H9 (cell line): Measurements from ENCODE around the gene PDCD1. TPM values are rescaled to one million over a fixed set of nuclear protein-coding genes. Genes with fewer than 3 reads are reported as not detected.
A peak's percentile ranks its signal among the peaks of the same experiment; 100 is the strongest.
"Not testable (repeated sequence)": the region's sequence is repeated elsewhere in the genome, so short reads cannot be mapped to it uniquely, and the experiment has no call there.

ENCODE experiments used
- DNase-seq: peaks from one replicate; pipeline ENCODE4 v3.0.0-alpha.2; 2017
- H2AFZ ChIP-seq: one replicate; pipeline ENCODE4 v1.6.1; 2013; ENCODE audit warnings: mild to moderate bottlenecking, low read length, control low read depth, moderate library complexity
- H2AK5ac ChIP-seq: 2 replicates; pipeline ENCODE4 v1.6.1; 2013; ENCODE audit warnings: low read length, control low read depth, mixed read lengths; ENCODE audit not compliant: insufficient read length
- H2BK120ac ChIP-seq: one replicate; pipeline ENCODE4 v1.6.1; 2013; ENCODE audit warnings: low read depth, mild to moderate bottlenecking, low read length, control low read depth, inconsistent platforms; ENCODE audit not compliant: poor library complexity, severe bottlenecking
- H2BK12ac ChIP-seq: 2 replicates; pipeline ENCODE4 v1.6.1; 2013; ENCODE audit warnings: low read length, control low read depth, mixed read lengths, low read depth; ENCODE audit not compliant: insufficient read length
- H2BK15ac ChIP-seq: 2 replicates; pipeline ENCODE4 v1.6.1; 2013; ENCODE audit warnings: low read depth, low read length, control low read depth
- H2BK20ac ChIP-seq: one replicate; pipeline ENCODE4 v1.6.1; 2013; ENCODE audit warnings: low read depth, mild to moderate bottlenecking, low read length, control low read depth, inconsistent platforms; ENCODE audit not compliant: poor library complexity, severe bottlenecking
- H2BK5ac ChIP-seq: 2 replicates; pipeline ENCODE4 v1.6.1; 2013; ENCODE audit warnings: low read length, control low read depth, mixed read lengths; ENCODE audit not compliant: insufficient read length
- H3K14ac ChIP-seq: 2 replicates; pipeline ENCODE4 v1.6.1; 2013; ENCODE audit warnings: low read length, control low read depth; ENCODE audit not compliant: insufficient read depth
- H3K18ac ChIP-seq: 2 replicates; pipeline ENCODE4 v1.6.1; 2013; ENCODE audit warnings: low read depth, mild to moderate bottlenecking, mixed read lengths, low read length, control low read depth; ENCODE audit not compliant: insufficient read length
- H3K23ac ChIP-seq: 2 replicates; pipeline ENCODE4 v1.6.1; 2013; ENCODE audit warnings: low read length, control low read depth, mixed read lengths, low read depth; ENCODE audit not compliant: insufficient read length
- H3K23me2 ChIP-seq: 2 replicates; pipeline ENCODE4 v1.6.1; 2013; ENCODE audit warnings: low read depth, mild to moderate bottlenecking, mixed read lengths, low read length, control low read depth; ENCODE audit not compliant: insufficient read length, poor library complexity, severe bottlenecking
- H3K27ac ChIP-seq: 2 replicates; pipeline ENCODE4 v1.5.1; 2013; ENCODE audit warnings: low read length, control low read depth, mixed read lengths, low read depth; ENCODE audit not compliant: insufficient read length
- H3K27me3 ChIP-seq: 2 replicates; pipeline ENCODE4 v1.6.1; 2013; ENCODE audit warnings: low read length, control low read depth, inconsistent platforms; ENCODE audit not compliant: insufficient read depth
- H3K4ac ChIP-seq: 2 replicates; pipeline ENCODE4 v1.6.1; 2013; ENCODE audit warnings: low read depth, mild to moderate bottlenecking, control low read depth, inconsistent platforms, low read length, moderate library complexity
- H3K4me1 ChIP-seq: 2 replicates; pipeline ENCODE4 v1.6.1; 2013; ENCODE audit warnings: low read length, control low read depth, inconsistent platforms; ENCODE audit not compliant: insufficient read depth
- H3K4me2 ChIP-seq: 2 replicates; pipeline ENCODE4 v1.6.1; 2013; ENCODE audit warnings: low read length, control low read depth, mixed read lengths; ENCODE audit not compliant: insufficient read length, insufficient read depth
- H3K56ac ChIP-seq: 2 replicates; pipeline ENCODE4 v1.6.1; 2013; ENCODE audit warnings: low read depth, mild to moderate bottlenecking, mixed read lengths, low read length, control low read depth; ENCODE audit not compliant: insufficient read length
- H3K79me1 ChIP-seq: 2 replicates; pipeline ENCODE4 v1.6.1; 2013; ENCODE audit warnings: low read depth, mild to moderate bottlenecking, moderate library complexity, low read length, control low read depth, inconsistent platforms; ENCODE audit not compliant: insufficient read depth, poor library complexity, severe bottlenecking
- H3K79me2 ChIP-seq: 2 replicates; pipeline ENCODE4 v1.6.1; 2013; ENCODE audit warnings: low read length, control low read depth, inconsistent platforms; ENCODE audit not compliant: insufficient read depth
- H3K9ac ChIP-seq: 2 replicates; pipeline ENCODE4 v1.6.1; 2013; ENCODE audit warnings: low read length, control low read depth, mixed read lengths; ENCODE audit not compliant: insufficient read length; ENCODE audit errors: extremely low read depth
- H3K9me3 ChIP-seq: one replicate; pipeline ENCODE4 v1.6.1; 2013; ENCODE audit warnings: low read depth, low read length, inconsistent platforms; ENCODE audit not compliant: control insufficient read depth
- H3T11ph ChIP-seq: one replicate; pipeline ENCODE4 v1.6.1; 2013; ENCODE audit warnings: mild to moderate bottlenecking, low read length, control low read depth, inconsistent platforms
- H4K20me1 ChIP-seq: one replicate; pipeline ENCODE4 v1.6.1; 2013; ENCODE audit not compliant: control insufficient read depth, insufficient read length, insufficient read depth
- H4K5ac ChIP-seq: 2 replicates; pipeline ENCODE4 v1.6.1; 2013; ENCODE audit warnings: low read depth, mild to moderate bottlenecking, mixed read lengths, low read length, control low read depth; ENCODE audit not compliant: insufficient read length
- H4K8ac ChIP-seq: replicated peaks from 2 replicates; pipeline ENCODE4 v1.6.1; 2013; ENCODE audit warnings: low read length, control low read depth, mixed read lengths, low read depth; ENCODE audit not compliant: insufficient read length
- H4K91ac ChIP-seq: 2 replicates; pipeline ENCODE4 v1.6.1; 2013; ENCODE audit warnings: low read depth, mild to moderate bottlenecking, moderate library complexity, mixed read lengths, low read length, control low read depth; ENCODE audit not compliant: insufficient read length
- H3K27ac Mint-ChIP-seq, 3 experiments: 2 replicates in 2 of 3; 3 replicates in 1 of 3; pipeline ENCODE4 v1.8.0; 2020 to 2021; ENCODE audit warnings: mixed read lengths in 3 of 3, mild to moderate bottlenecking in 1 of 3, moderate library complexity in 1 of 3
- H3K27me3 Mint-ChIP-seq: 2 replicates; pipeline ENCODE4 v1.8.0; 2021; ENCODE audit warnings: low read depth, mild to moderate bottlenecking, moderate library complexity, mixed read lengths
- H3K36me3 Mint-ChIP-seq, 3 experiments: 2 replicates in 2 of 3; 3 replicates in 1 of 3; pipeline ENCODE4 v1.8.0; 2020 to 2021; ENCODE audit warnings: low read depth in 3 of 3, mixed read lengths in 3 of 3; ENCODE audit not compliant: insufficient read depth in 1 of 3
- H3K4me1 Mint-ChIP-seq, 2 experiments: 2 replicates each; pipeline ENCODE4 v1.8.0; 2020; ENCODE audit warnings: mixed read lengths in 2 of 2
- H3K4me3 Mint-ChIP-seq, 2 experiments: 2 replicates in 1 of 2; 3 replicates in 1 of 2; pipeline ENCODE4 v1.8.0; 2020 to 2021; ENCODE audit warnings: mild to moderate bottlenecking in 2 of 2, mixed read lengths in 2 of 2, moderate library complexity in 1 of 2
- H3K9me3 Mint-ChIP-seq, 2 experiments: 2 replicates in 1 of 2; 3 replicates in 1 of 2; pipeline ENCODE4 v1.8.0; 2020; ENCODE audit warnings: mild to moderate bottlenecking in 2 of 2, mixed read lengths in 2 of 2, moderate library complexity in 1 of 2
- WGBS: extraction: QIAGEN DNeasy Blood & Tissue Kit; methylation state at CpG from one replicate; pipeline ENCODE4 v1.1.7; 2013; ENCODE audit warnings: missing lambda C conversion rate, low lambda C conversion rate, mixed read lengths; ENCODE audit not compliant: insufficient read length; ENCODE audit errors: extremely low coverage; 5-methylcytosine and 5-hydroxymethylcytosine counted together
- total RNA-seq: library from RNA; stranded (reverse); gene quantifications from 2 replicates; pipeline ENCODE4 v1.2.1, GENCODE V29; 2021
- TF ChIP-seq, protein P1 (sequence below): fragments of 200-600 bp; sonication (generic); conservative IDR thresholded peaks from 3 replicates; pipeline ENCODE4 v1.8.0; 2021; ENCODE audit warnings: antibody characterized with exemption, mild to moderate bottlenecking

Gene PDCD1
- total RNA-seq, 1 experiment from 2014 or later, result 1.6 TPM

DNA sequence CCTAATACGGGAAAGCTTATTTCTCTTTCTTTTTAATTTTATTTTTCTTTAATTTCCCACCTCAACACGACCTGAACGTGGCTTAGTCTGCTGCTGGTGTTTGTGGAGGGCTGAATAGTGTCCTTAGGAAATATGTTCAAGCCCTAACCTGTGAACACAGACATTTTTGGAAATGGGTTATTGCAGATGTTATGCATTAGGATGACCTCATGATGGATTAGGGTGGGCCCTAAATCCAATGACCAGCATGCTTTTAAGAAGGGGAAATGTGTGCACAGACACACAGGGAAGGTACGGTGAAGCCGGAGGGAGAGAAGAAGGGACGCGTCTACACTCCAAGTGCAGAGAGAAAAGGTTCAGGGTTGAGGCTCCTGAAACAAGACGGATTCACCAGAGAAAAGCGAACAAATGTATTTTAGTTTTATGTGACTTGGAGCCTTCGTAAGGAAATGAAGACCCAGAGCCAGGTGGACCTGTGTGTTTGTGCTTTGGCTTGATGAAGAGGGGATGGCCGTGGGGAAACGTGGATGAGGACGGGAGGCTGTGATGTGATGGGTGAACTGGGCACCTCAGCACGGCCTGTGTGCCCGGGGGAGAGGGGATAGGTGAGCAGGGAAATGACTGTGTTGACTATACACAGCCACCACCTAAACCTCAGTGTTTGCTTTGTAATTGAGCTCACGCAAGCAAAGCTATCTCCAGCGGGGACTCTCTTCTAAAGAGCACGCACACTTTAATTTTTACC lies 48.3 kb upstream of the PDCD1 start:
- H2BK120ac ChIP-seq, result no peak overlapping the region
- H3K79me1 ChIP-seq, result no peaks in the 10 kb centered on the region
- no peak overlapping the region for H3K4me2 ChIP-seq
- H3K27me3 ChIP-seq, result no peaks in the 10 kb centered on the region
- peaks cover 17 to 20% of the 10 kb centered on the region in 2 experiments for H3K4me1 Mint-ChIP-seq
- no peak overlapping the region for H3K56ac ChIP-seq
- H2AK5ac ChIP-seq, result no peak overlapping the region
- H3K23me2 ChIP-seq, result peaks cover 5% of the 10 kb centered on the region
- H2BK12ac ChIP-seq, result no peak overlapping the region
- no peak overlapping the region for H3K27ac ChIP-seq
- peaks cover 1% of the 10 kb centered on the region; the same call in 1 of the 2 replicates for H3K4me1 ChIP-seq
- H3K23ac ChIP-seq, result no peak overlapping the region
- TF ChIP-seq, protein P1, sequence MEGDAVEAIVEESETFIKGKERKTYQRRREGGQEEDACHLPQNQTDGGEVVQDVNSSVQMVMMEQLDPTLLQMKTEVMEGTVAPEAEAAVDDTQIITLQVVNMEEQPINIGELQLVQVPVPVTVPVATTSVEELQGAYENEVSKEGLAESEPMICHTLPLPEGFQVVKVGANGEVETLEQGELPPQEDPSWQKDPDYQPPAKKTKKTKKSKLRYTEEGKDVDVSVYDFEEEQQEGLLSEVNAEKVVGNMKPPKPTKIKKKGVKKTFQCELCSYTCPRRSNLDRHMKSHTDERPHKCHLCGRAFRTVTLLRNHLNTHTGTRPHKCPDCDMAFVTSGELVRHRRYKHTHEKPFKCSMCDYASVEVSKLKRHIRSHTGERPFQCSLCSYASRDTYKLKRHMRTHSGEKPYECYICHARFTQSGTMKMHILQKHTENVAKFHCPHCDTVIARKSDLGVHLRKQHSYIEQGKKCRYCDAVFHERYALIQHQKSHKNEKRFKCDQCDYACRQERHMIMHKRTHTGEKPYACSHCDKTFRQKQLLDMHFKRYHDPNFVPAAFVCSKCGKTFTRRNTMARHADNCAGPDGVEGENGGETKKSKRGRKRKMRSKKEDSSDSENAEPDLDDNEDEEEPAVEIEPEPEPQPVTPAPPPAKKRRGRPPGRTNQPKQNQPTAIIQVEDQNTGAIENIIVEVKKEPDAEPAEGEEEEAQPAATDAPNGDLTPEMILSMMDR, result no peak
- H4K5ac ChIP-seq, result no peak overlapping the region
- no peaks in the 10 kb centered on the region for H3K9me3 ChIP-seq
- H2BK20ac ChIP-seq, result no peak overlapping the region
- no peaks in the 10 kb centered on the region for H3K27me3 Mint-ChIP-seq
- no peaks in the 10 kb centered on the region; a peak in 1 of 5 replicates for H3K9me3 Mint-ChIP-seq
- H4K8ac ChIP-seq, result no peak overlapping the region
- H3K4ac ChIP-seq, result no peak overlapping the region
- H3K36me3 Mint-ChIP-seq, result peaks cover 2 to 8% (median 3%) of the 10 kb centered on the region in 3 experiments; a peak in 4 of 7 replicates
- H4K20me1 ChIP-seq, result no peaks in the 10 kb centered on the region
- H3K18ac ChIP-seq, result no peak overlapping the region
- no peak overlapping the region for H3K9ac ChIP-seq
- peak overlapping the region in 1 of 3 experiments; percentile 8; a peak in 1 of 7 replicates for H3K27ac Mint-ChIP-seq
- H4K91ac ChIP-seq, result no peak overlapping the region
- no peak for DNase-seq
- H2BK5ac ChIP-seq, result no peak overlapping the region
- H3K79me2 ChIP-seq, result no peaks in the 10 kb centered on the region
- H3K4me3 Mint-ChIP-seq, result no peak overlapping the region
- no peak overlapping the region for H3T11ph ChIP-seq
- no peak overlapping the region for H3K14ac ChIP-seq
- no peak overlapping the region for H2AFZ ChIP-seq
- WGBS, result no CpG with 5 or more reads among the region's 18 CpGs
- H2BK15ac ChIP-seq, result no peak overlapping the region

DNA sequence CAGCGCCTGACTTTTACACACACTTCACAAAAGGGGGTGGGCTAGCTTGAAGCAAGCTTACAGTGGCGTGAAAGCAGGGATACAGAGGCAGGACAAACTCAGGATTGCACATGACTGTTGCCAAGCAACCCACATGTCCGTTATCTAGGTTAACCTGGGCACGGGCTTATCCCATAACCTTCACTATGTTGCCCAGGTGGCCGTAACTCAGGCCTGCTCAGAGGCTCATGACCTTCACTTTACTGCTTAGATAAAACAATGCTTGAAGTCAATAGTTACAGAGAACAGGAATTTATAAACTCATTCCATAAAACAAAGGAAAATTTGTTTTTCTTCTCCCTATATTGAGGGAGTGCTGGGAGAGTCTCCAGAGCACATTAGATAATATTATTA lies 47.7 kb upstream of the PDCD1 start:
- H3K14ac ChIP-seq, H3K9me3 Mint-ChIP-seq, H2BK20ac ChIP-seq, H3K4me3 Mint-ChIP-seq, H2BK12ac ChIP-seq, H4K20me1 ChIP-seq, H3K4ac ChIP-seq, DNase-seq, H3K27me3 Mint-ChIP-seq, H4K5ac ChIP-seq, H2BK120ac ChIP-seq, H3K9ac ChIP-seq, H3K18ac ChIP-seq, H3K23me2 ChIP-seq, H2AK5ac ChIP-seq, H3K4me1 ChIP-seq, H3K36me3 Mint-ChIP-seq, H3K23ac ChIP-seq, H2BK15ac ChIP-seq, H3K4me2 ChIP-seq, H3K27ac ChIP-seq, H3K27me3 ChIP-seq, H2AFZ ChIP-seq, H2BK5ac ChIP-seq, H3K9me3 ChIP-seq, H4K91ac ChIP-seq, H3K79me1 ChIP-seq, H3K56ac ChIP-seq, H3K79me2 ChIP-seq, H4K8ac ChIP-seq, H3T11ph ChIP-seq: not testable (repeated sequence)
- no CpG with 5 or more reads among the region's 5 CpGs for WGBS
- Mint-ChIP-seq H3K27ac (peak overlapping the region in 1 of 3 experiments; percentile 84; a peak in 1 of 7 replicates), H3K4me1 (peaks cover 16 to 19% of the 10 kb centered on the region in 2 experiments)
